Stomach (tissue), 9 donors: ENCODE data around the gene SPTSSA. TPM values are rescaled to one million over a fixed set of nuclear protein-coding genes. Genes with fewer than 3 reads are reported as not detected.
A peak's percentile ranks its signal among the peaks of the same experiment; 100 is the strongest.

Source experiments
- DNase-seq, 2 donors: peaks; one replicate each; pipeline versions ENCODE4 v3.0.0 to v3.0.0-alpha.2; 2013 to 2019
- H3K27ac ChIP-seq, 5 donors: fragments of 200-600 bp in 4 of 5; sonication (generic) in 4 of 5; one replicate each; pipeline ENCODE4 v1.5.1; 2013 to 2019; ENCODE audit warnings: mild to moderate bottlenecking in 1 of 5, moderate library complexity in 1 of 5
- H3K27me3 ChIP-seq, 3 donors: fragments of 200-600 bp; sonication (generic); one replicate each; pipeline ENCODE4 v1.5.1; 2017 to 2019; ENCODE audit warnings: mixed run types in 1 of 3
- H3K36me3 ChIP-seq, 4 donors: fragments of 200-600 bp; sonication (generic); 1 replicate in 3 of 4; 2 replicates in 1 of 4; pipeline ENCODE4 v1.5.1; 2016 to 2019
- H3K4me1 ChIP-seq, 4 donors: fragments of 200-600 bp; sonication (generic); one replicate each; pipeline ENCODE4 v1.5.1; 2016 to 2019
- H3K4me3 ChIP-seq, 4 donors: fragments of 200-600 bp; sonication (generic) in 3 of 4; one replicate each; pipeline ENCODE4 v1.5.1; 2016 to 2019; ENCODE audit warnings: mild to moderate bottlenecking in 1 of 4
- H3K9me3 ChIP-seq, 4 donors: fragments of 200-600 bp; sonication (generic); one replicate each; pipeline ENCODE4 v1.5.1; 2016 to 2019
- CTCF ChIP-seq, 7 experiments: fragments of 450-650 bp in 4 of 7; fragments of 200-600 bp in 3 of 7; sonication (generic) in 3 of 7; IDR thresholded peaks; one replicate each; pipeline ENCODE4 v1.5.1; 2016 to 2019; ENCODE audit warnings: antibody characterized with exemption in 7 of 7, control low read depth in 2 of 7, mild to moderate bottlenecking in 1 of 7
- EP300 ChIP-seq: sonication (generic); formaldehyde crosslinking; IDR thresholded peaks from one replicate; pipeline ENCODE4 v1.6.1; 2017; ENCODE audit warnings: antibody characterized with exemption
- POLR2A ChIP-seq, 4 donors: fragments of 450-650 bp; IDR thresholded peaks; one replicate each; pipeline ENCODE4 v1.6.1; 2016; ENCODE audit warnings: antibody characterized with exemption in 4 of 4, control low read depth in 2 of 4, mild to moderate bottlenecking in 1 of 4, moderate library complexity in 1 of 4
- POLR2AphosphoS5 ChIP-seq, 3 donors: sonication (generic); formaldehyde crosslinking; IDR thresholded peaks; one replicate each; pipeline ENCODE4 v1.6.1; 2016; ENCODE audit warnings: antibody characterized with exemption in 3 of 3
- WGBS, 5 donors: extraction: QIAGEN DNeasy Blood & Tissue Kit in 3 of 5; methylation state at CpG; one replicate each; pipeline versions ENCODE4 v1.1.5 to v1.1.7; 2013 to 2018; 5-methylcytosine and 5-hydroxymethylcytosine counted together
- intact Hi-C: fragments of 100-400 bp; cut with DNase I; formaldehyde crosslinking; loops from one replicate; pipeline ENCODE4 v1.15.1; 2023; ENCODE audit warnings: low total_unique reads
- polyA plus RNA-seq, 3 donors: library from polyadenylated mRNA; stranded (reverse); fragments of 200-250 nt; gene quantifications; one replicate each; pipeline ENCODE4 v1.2.3, GENCODE V29; 2013
- total RNA-seq, 5 donors: library from RNA; depleted of rRNA; stranded (reverse); fragments of >200 nt; gene quantifications; one replicate each; pipeline versions ENCODE4 v1.1.0 to v1.2.3, GENCODE V29; 2014 to 2016
- donor health status: healthy with polysubstance abuse.
- donor health status: Bipolar disorder and iron deficiency.
- donor health status: healthy.

SPTSSA gene
- total and polyA plus RNA-seq, 8 donors = 0.29 to 36.0 (median 21.7) TPM

GRCh38 chr14:34460295-34460694 is 1.7 kb downstream of the SPTSSA start:
- intact Hi-C loops = no loop called here
- no peaks in the 10 kb centered on the region for H3K9me3 ChIP-seq
- peaks cover 9 to 15% (median 14%) of the 10 kb centered on the region in 4 donors for H3K36me3 ChIP-seq
- no peaks in the 10 kb centered on the region for H3K27me3 ChIP-seq
- no peak for DNase-seq
- TF ChIP-seq POLR2AphosphoS5 (IDR thresholded peaks at IDR 0.05) (no peak), CTCF (IDR thresholded peaks at IDR 0.05) (no peak), POLR2A (IDR thresholded peaks at IDR 0.05) (no peak), EP300 (no peak)
- peaks cover 0 to 31% (median 24%) of the 10 kb centered on the region in 4 donors for H3K4me1 ChIP-seq
- peak overlapping the region in 1 of 4 donors; percentile 71 for H3K4me3 ChIP-seq
- H3K27ac ChIP-seq = peak overlapping the region in 1 of 5 donors; percentile 98
- WGBS, 5 donors = 84 to 96% (median 93%) methylated on average over 1 of the region's 1 CpG

- 60 to 86% (median 77%) methylated on average over 3 of the region's 3 CpGs for WGBS, 5 donors
Observed at GRCh38 chr14:34457186-34457585, 4.9 kb downstream of the SPTSSA start.

GRCh38 chr14:34453226-34453625 is 8.8 kb downstream of the SPTSSA start:
- WGBS, 5 donors = 70 to 90% (median 80%) methylated on average over 2 of the region's 2 CpGs
- Histone ChIP-seq H3K36me3 (peaks cover 14 to 38% (median 24%) of the 10 kb centered on the region in 4 donors), H3K9me3 (no peaks in the 10 kb centered on the region), H3K27ac (no peak overlapping the region), H3K27me3 (no peaks in the 10 kb centered on the region), H3K4me1 (peaks cover 0 to 16% (median 4%) of the 10 kb centered on the region in 4 donors), H3K4me3 (no peak overlapping the region)
- intact Hi-C loops = no loop called here
- TF ChIP-seq CTCF (IDR thresholded peaks at IDR 0.05) (no peak), EP300 (no peak), POLR2AphosphoS5 (IDR thresholded peaks at IDR 0.05) (no peak), POLR2A (IDR thresholded peaks at IDR 0.05) (no peak)
- DNase-seq = no peak

More at GRCh38 chr14:34457186-34457585, 4.9 kb downstream of the SPTSSA start:
- no peak for DNase-seq
- Histone ChIP-seq H3K27ac (no peak overlapping the region), H3K36me3 (peaks cover 14 to 28% (median 24%) of the 10 kb centered on the region in 4 donors), H3K4me3 (no peak overlapping the region), H3K27me3 (no peaks in the 10 kb centered on the region), H3K4me1 (peaks cover 0 to 30% (median 18%) of the 10 kb centered on the region in 4 donors), H3K9me3 (no peaks in the 10 kb centered on the region)
- intact Hi-C loops = no loop called here
- TF ChIP-seq POLR2AphosphoS5 (IDR thresholded peaks at IDR 0.05) (no peak), CTCF (IDR thresholded peaks at IDR 0.05) (no peak), EP300 (no peak), POLR2A (IDR thresholded peaks at IDR 0.05) (no peak)

GRCh38 chr14:34452258-34452822 is 9.7 kb downstream of the SPTSSA start:
- Histone ChIP-seq H3K4me3 (no peak overlapping the region), H3K27ac (no peak overlapping the region), H3K36me3 (peaks cover 14 to 41% (median 24%) of the 10 kb centered on the region in 4 donors), H3K27me3 (no peaks in the 10 kb centered on the region), H3K9me3 (no peaks in the 10 kb centered on the region), H3K4me1 (peaks cover 0 to 16% (median 4%) of the 10 kb centered on the region in 4 donors)
- WGBS, 5 donors = 48 to 64% (median 58%) methylated on average over 1 of the region's 1 CpG
- intact Hi-C loops = no loop called here
- TF ChIP-seq POLR2AphosphoS5 (IDR thresholded peaks at IDR 0.05) (no peak), EP300 (no peak), POLR2A (IDR thresholded peaks at IDR 0.05) (no peak), CTCF (IDR thresholded peaks at IDR 0.05) (no peak)
- no peak for DNase-seq
